HepG2 (cell line): ENCODE data around the gene SMOC1. TPM values are rescaled to one million over a fixed set of nuclear protein-coding genes. Genes with fewer than 3 reads are reported as not detected.

Source experiments
- ARNTL ChIP-seq: sonication (generic); formaldehyde crosslinking; IDR thresholded peaks from 2 replicates; pipeline ENCODE4 v1.4.0; 2020; ENCODE audit warnings: mild to moderate bottlenecking, missing genetic modification reagents
- BCL6 ChIP-seq: IDR thresholded peaks from 2 replicates; pipeline ENCODE4 v1.6.1; 2016; ENCODE audit warnings: missing genetic modification reagents, missing compliant biosample characterization
- FOXA3 ChIP-seq: IDR thresholded peaks from 2 replicates; pipeline ENCODE4 v1.6.1; 2016; ENCODE audit warnings: missing genetic modification reagents, missing compliant biosample characterization
- HNRNPH1 ChIP-seq: fragments of 200-400 bp; formaldehyde crosslinking; optimal IDR thresholded peaks from 2 replicates; pipeline ENCODE3; 2017; ENCODE audit warnings: mild to moderate bottlenecking, low read depth, low read length
- HOMEZ ChIP-seq: IDR thresholded peaks from 2 replicates; pipeline ENCODE4 v1.6.1; 2016; ENCODE audit warnings: low read depth
- IKZF5 ChIP-seq: IDR thresholded peaks from 2 replicates; pipeline ENCODE4 v1.6.1; 2018; ENCODE audit warnings: missing genetic modification reagents, mild to moderate bottlenecking, missing compliant biosample characterization
- IRF2 ChIP-seq: IDR thresholded peaks from 2 replicates; pipeline ENCODE4 v1.6.1; 2018; ENCODE audit warnings: missing genetic modification reagents, missing compliant biosample characterization
- RAD51 ChIP-seq: fragments of 450-650 bp; IDR thresholded peaks from 2 replicates; pipeline ENCODE4 v1.6.1; 2016; ENCODE audit warnings: borderline replicate concordance
- REST ChIP-seq, 2 experiments: IDR thresholded peaks; 2 replicates each; pipeline ENCODE4 v1.6.1; 2011 to 2012; ENCODE audit warnings: low read length in 2 of 2, borderline replicate concordance in 1 of 2, low read depth in 1 of 2, mild to moderate bottlenecking in 1 of 2, moderate library complexity in 1 of 2
- SP4 ChIP-seq: sonication (generic); formaldehyde crosslinking; IDR thresholded peaks from 2 replicates; pipeline ENCODE4 v1.8.1; 2023; ENCODE audit warnings: mild to moderate bottlenecking, missing genetic modification reagents
- TEAD3 ChIP-seq: optimal IDR thresholded peaks from 2 replicates; pipeline ENCODE3; 2016; ENCODE audit warnings: borderline replicate concordance
- XRCC5 ChIP-seq: fragments of 200-400 bp; formaldehyde crosslinking; optimal IDR thresholded peaks from 2 replicates; pipeline ENCODE3; 2017; ENCODE audit warnings: mild to moderate bottlenecking, low read length
- YEATS4 ChIP-seq: sonication (generic); formaldehyde crosslinking; IDR thresholded peaks from 2 replicates; pipeline ENCODE4 v1.4.0; 2020; ENCODE audit warnings: missing genetic modification reagents, borderline replicate concordance
- ZFX ChIP-seq: sonication (generic); formaldehyde crosslinking; IDR thresholded peaks from 2 replicates; pipeline ENCODE4 v1.4.0; 2020; ENCODE audit warnings: mild to moderate bottlenecking, low read depth, missing genetic modification reagents, moderate library complexity
- ZNF574 ChIP-seq: sonication (generic); formaldehyde crosslinking; IDR thresholded peaks from 2 replicates; pipeline ENCODE4 v1.4.0; 2020; ENCODE audit warnings: missing genetic modification reagents
- ZNF747 ChIP-seq: sonication (generic); formaldehyde crosslinking; IDR thresholded peaks from 2 replicates; pipeline ENCODE4 v1.8.1; 2023; ENCODE audit warnings: missing genetic modification reagents, mild to moderate bottlenecking, borderline replicate concordance
- polyA plus RNA-seq, 8 experiments: library from polyadenylated mRNA; depleted of rRNA in 3 of 8; stranded (reverse) in 7 of 8; unstranded in 1 of 8; fragments of >200 nt; fragmentation: Illumina TruSeq in 4 of 8; extraction: Trizol in 4 of 8; gene quantifications; 2 replicates each; pipeline versions ENCODE4 v1.2.1 to v1.2.3, GENCODE V29; 2011 to 2016; ENCODE audit warnings: low read depth in 4 of 8, missing spikeins in 1 of 8, mixed read lengths in 1 of 8; ENCODE audit not compliant: insufficient read depth in 1 of 8
- total RNA-seq, 5 experiments: library from RNA; depleted of rRNA; stranded (reverse); fragments of >200 nt; fragmentation: Illumina TruSeq; extraction: Trizol; gene quantifications; 2 replicates each; pipeline ENCODE4 v1.2.3, GENCODE V29; 2016; ENCODE audit warnings: low read depth in 1 of 5

The SMOC1 gene
- total and polyA plus RNA-seq, 2 of the 13 experiments (the other 11 are each of a cell fraction or from before 2014, with no cell fraction given), result 17.8 to 35.6 TPM

- peak; percentile 73 for TF ChIP-seq HOMEZ (CRISPR knock-in tag)
- TF ChIP-seq FOXA3, result peak; percentile 66
- 0 out of 2 replicates have a peak, but pooled peaks have one; percentile 63 for TF ChIP-seq YEATS4 (CRISPR knock-in tag)
- peak in 1 of 2 experiments; percentile 27; a peak in 1 of 4 replicates for TF ChIP-seq REST (IDR thresholded peaks at IDR 0.05; ENCODE audit: borderline replicate concordance in 1 of 2, low read depth in 1 of 2, low read length in 2 of 2)
- TF ChIP-seq ZNF747 (CRISPR knock-in tag), result peak; percentile 65; the same call in 1 of the 2 replicates
- peak; percentile 95 for TF ChIP-seq IKZF5
- no peak for TF ChIP-seq HNRNPH1
- TF ChIP-seq XRCC5, result peak; percentile 86
- peak; percentile 51; the same call in 1 of the 2 replicates for TF ChIP-seq ARNTL (CRISPR knock-in tag)
- TF ChIP-seq BCL6 (CRISPR knock-in tag), result peak; percentile 53
- no peak for TF ChIP-seq RAD51
- TF ChIP-seq SP4 (CRISPR knock-in tag), result 0 out of 2 replicates have a peak, but pooled peaks have one; percentile 12
- peak; percentile 57; the same call in 1 of the 2 replicates for TF ChIP-seq IRF2
- peak; percentile 70 for TF ChIP-seq ZNF574 (CRISPR knock-in tag)
- peak; percentile 54 for TF ChIP-seq TEAD3 (CRISPR knock-in tag)
- TF ChIP-seq ZFX, result peak; percentile 77; the same call in 1 of the 2 replicates
Measured at GRCh38 chr14:69887740-69888657, 8.8 kb downstream of the SMOC1 start (continued).
